Activated naive CD8-positive, alpha-beta T cell treated with anti-CD3 and anti-CD28 coated beads, Interleukin-2, amount 50 U/mL, for 24 hours (primary cell): Measurements from ENCODE around the gene PPM1L.

ENCODE experiments used
- ATAC-seq: fragments of 150-1000 bp; cut with Tn5 transposase; one replicate; pipeline ENCODE4 v1.10.0; 2021
- DNase-seq: peaks from one replicate; pipeline ENCODE4 v3.0.0; 2021
- H3K27ac Mint-ChIP-seq: one replicate; pipeline ENCODE4 v1.8.0; 2021; ENCODE audit warnings: mild to moderate bottlenecking, mixed read lengths
- H3K27me3 Mint-ChIP-seq: one replicate; pipeline ENCODE4 v1.8.0; 2021; ENCODE audit warnings: mixed read lengths
- H3K36me3 Mint-ChIP-seq: one replicate; pipeline ENCODE4 v1.8.0; 2021; ENCODE audit warnings: low read depth, mixed read lengths
- H3K4me1 Mint-ChIP-seq: one replicate; pipeline ENCODE4 v1.8.0; 2021; ENCODE audit warnings: mixed read lengths
- H3K4me3 Mint-ChIP-seq: one replicate; pipeline ENCODE4 v1.8.0; 2021; ENCODE audit warnings: mild to moderate bottlenecking, moderate library complexity, mixed read lengths
- H3K9me3 Mint-ChIP-seq: one replicate; pipeline ENCODE4 v1.8.0; 2021; ENCODE audit warnings: mixed read lengths

Gene PPM1L

DNA sequence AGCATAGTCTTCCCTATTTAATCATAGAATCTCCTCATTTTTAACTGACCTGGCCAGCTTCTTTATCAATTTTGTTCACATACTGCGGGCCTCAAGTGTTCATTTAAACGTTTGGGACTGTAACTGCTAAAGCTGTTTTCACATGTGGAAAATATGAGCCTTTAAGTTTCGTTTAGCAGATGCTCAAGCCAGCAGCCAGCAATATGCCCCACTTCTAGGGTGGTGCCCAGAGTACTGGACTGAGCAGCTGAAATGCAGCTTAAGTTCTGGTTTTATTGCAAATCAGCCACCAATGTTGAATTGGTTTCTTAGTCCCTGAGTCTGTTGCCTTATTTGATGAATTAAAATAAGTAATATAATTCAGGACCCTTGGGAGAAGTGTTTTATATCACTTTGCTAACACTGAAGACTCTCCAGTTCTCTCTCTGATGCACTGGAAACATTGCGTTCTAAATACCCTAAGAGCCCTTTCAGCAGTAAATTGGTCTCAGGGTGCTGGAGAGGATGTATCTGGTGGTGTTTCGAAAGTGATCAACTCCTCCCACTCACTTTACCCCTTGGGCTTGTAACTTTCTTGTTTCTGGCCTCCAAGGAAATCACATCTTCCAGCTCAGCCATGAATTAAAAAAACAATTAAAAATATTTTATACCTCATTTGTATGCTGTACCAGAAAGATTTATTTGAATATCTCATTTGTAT lies 287.5 kb downstream of the PPM1L start:
- peaks cover 1% of the 10 kb centered on the region for H3K36me3 Mint-ChIP-seq
- DNase-seq (no peak), ATAC-seq (no peak)
- H3K4me1 Mint-ChIP-seq = no peaks in the 10 kb centered on the region
- no peaks in the 10 kb centered on the region for H3K27me3 Mint-ChIP-seq
- H3K4me3 Mint-ChIP-seq = no peak overlapping the region
- no peak overlapping the region for H3K27ac Mint-ChIP-seq
- H3K9me3 Mint-ChIP-seq = peaks cover 14% of the 10 kb centered on the region

DNA sequence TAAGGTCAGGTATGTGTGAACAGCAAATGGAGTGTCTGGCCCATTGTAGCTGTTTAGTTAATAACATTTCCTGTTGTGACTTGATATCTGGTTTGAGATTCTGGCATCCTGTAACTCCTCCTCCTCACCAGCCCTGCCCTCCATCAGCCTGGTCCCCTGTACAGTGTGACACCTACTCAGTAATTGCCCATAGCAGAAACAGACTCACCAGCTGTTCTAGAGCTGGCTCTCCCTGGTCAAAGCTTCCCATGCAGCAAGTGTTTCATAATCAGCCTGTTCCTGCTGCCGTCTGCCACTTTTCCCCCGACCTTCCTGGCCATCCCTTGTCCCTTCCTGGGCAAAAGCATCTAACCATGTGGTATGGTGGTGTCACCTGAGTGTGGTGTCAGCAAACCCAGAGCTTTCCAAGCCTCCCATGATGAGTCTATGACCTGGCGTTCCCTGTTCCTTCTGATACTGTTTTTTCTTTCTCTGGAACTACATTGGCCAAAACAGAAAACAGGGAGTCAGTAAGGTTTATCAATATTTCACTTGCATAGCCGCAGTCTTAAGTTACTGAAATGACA lies 293.7 kb downstream of the PPM1L start:
- Mint-ChIP-seq H3K27ac (peak overlapping the region; percentile 47), H3K4me1 (peaks cover 23% of the 10 kb centered on the region), H3K9me3 (peaks cover 11% of the 10 kb centered on the region), H3K27me3 (no peaks in the 10 kb centered on the region), H3K4me3 (no peak overlapping the region), H3K36me3 (peaks cover 1% of the 10 kb centered on the region)
- ATAC-seq (no peak), DNase-seq (no peak)

DNA sequence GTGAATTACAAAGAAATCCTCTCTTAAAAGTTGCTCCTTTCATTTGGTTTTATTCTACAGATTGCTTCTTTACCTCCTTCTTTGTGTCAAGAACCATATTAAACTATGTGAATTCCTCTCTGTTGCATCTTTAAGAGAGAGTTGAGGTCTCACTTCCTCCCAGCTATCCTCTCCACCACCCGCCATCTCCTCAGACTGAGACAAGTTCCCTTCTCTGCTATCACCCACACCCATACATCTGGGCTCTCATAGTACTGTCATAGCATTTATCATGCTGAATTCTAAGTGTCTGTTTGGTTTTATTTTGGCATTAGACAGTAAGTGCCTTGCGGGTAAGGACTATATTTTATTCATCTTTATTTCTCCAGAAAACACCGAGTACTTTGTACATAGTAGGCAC lies 294.9 kb downstream of the PPM1L start:
- Mint-ChIP-seq H3K27ac (no peak overlapping the region), H3K4me1 (peaks cover 28% of the 10 kb centered on the region), H3K4me3 (no peak overlapping the region), H3K9me3 (peaks cover 4% of the 10 kb centered on the region), H3K27me3 (no peaks in the 10 kb centered on the region), H3K36me3 (no peaks in the 10 kb centered on the region)
- ATAC-seq (no peak), DNase-seq (no peak)

DNA sequence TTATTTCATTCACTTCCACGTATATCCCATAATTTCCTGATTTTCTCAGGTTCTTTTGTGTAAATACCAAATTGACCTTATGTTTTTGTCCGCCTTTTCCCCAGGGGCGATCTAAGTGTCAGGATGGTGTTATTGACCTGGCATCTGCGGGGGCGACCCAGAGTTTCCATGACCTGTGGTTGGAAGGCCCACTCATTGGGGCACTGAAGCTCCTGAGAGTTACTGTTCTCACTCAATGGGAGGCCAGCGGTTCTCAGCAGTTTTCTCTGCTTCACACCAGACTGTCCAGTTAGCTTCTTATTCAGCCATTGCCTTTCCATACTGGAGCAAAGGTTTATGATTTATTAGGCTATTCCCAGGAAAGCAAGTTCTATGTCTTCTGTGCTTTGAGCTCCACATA lies 295.8 kb downstream of the PPM1L start:
- peaks cover 4% of the 10 kb centered on the region for H3K9me3 Mint-ChIP-seq
- DNase-seq (peak; percentile 15), ATAC-seq (peak; percentile 75)
- peaks cover 28% of the 10 kb centered on the region for H3K4me1 Mint-ChIP-seq
- H3K27ac Mint-ChIP-seq = no peak overlapping the region
- H3K4me3 Mint-ChIP-seq = no peak overlapping the region
- H3K36me3 Mint-ChIP-seq = no peaks in the 10 kb centered on the region
- H3K27me3 Mint-ChIP-seq = no peaks in the 10 kb centered on the region

DNA sequence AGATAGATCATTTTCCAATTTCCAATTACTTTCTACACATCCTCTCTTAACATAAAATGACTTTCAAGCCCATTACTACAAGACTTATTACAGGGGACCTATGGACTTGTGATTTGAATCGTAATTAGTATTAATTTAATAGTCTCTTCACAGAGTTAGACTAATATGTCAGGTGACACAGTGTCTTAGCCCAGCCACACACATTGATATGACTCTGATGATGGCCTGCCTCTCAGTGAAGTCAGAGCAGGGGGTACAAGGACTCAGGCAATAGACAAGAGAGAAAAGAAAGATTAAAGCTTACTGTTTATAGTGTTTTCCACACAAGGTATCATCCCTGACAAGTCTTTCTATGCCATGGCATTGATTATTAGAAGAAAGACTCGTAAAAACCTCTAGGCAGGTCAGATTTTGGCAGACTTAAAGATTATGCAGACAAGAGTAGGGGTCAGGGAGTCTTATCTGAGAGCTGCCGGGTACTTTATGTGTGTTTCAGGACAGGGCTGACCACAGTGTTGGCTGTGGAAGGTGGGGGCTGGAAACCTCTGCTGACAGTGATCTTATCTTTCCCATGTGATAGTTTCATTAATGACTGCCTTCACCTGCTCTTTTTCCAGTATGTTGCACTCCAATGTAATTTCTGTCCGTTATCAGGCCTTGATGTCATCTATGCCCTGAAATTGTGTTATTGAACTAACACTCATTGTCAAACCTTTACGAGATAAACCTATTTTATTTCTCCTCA lies 299.0 kb downstream of the PPM1L start:
- no peaks in the 10 kb centered on the region for H3K9me3 Mint-ChIP-seq
- no peak for DNase-seq
- no peaks in the 10 kb centered on the region for H3K36me3 Mint-ChIP-seq
- peak; percentile 33 for ATAC-seq
- H3K27ac Mint-ChIP-seq = no peak overlapping the region
- H3K4me1 Mint-ChIP-seq = peaks cover 21% of the 10 kb centered on the region
- H3K4me3 Mint-ChIP-seq = no peak overlapping the region
- no peaks in the 10 kb centered on the region for H3K27me3 Mint-ChIP-seq

DNA sequence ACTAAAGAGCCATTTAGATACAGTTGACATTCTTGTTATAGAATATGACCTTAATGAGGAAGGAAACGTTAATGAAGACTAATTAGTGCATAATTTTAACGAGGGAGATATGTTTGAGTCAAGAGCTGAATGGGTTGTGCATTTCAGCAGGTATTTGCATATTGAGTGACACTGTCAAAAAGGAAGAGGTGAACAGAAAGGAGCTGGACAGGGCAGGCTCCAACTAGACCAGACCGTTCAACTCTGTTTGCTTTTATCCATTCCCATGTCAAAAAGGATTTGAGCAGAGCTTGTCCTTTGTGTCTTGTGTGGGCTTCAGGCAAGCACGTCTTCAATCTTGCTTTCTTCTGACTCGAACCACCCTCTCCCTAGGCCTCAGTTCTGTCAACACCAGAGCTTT lies 308.4 kb downstream of the PPM1L start:
- Mint-ChIP-seq H3K4me3 (no peak overlapping the region), H3K27ac (no peak overlapping the region), H3K36me3 (peaks cover 2% of the 10 kb centered on the region), H3K4me1 (peaks cover 21% of the 10 kb centered on the region), H3K9me3 (no peaks in the 10 kb centered on the region), H3K27me3 (no peaks in the 10 kb centered on the region)
- ATAC-seq (no peak), DNase-seq (no peak)

DNA sequence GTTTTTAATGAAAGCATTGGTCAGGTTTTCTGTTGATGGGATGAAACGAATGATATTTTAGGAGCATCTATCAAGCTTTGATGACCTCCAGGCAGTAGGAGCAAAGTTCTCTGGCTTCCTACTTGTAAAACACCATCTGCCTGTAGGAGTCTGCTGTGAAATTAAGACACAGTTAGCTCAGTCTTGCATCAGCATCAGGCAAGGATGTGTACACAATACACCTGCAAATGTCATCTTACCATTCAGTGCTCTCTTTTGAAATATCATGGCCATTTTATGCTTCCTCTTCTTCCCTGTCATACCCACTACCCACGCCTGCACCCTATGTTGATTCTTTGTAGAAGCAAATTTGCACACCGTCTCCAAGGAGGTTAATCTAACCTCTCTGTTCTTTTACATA lies 310.9 kb downstream of the PPM1L start:
- no peaks in the 10 kb centered on the region for H3K27me3 Mint-ChIP-seq
- H3K36me3 Mint-ChIP-seq = peaks cover 2% of the 10 kb centered on the region
- no peak for DNase-seq
- no peak overlapping the region for H3K27ac Mint-ChIP-seq
- no peak for ATAC-seq
- peaks cover 35% of the 10 kb centered on the region for H3K4me1 Mint-ChIP-seq
- no peaks in the 10 kb centered on the region for H3K9me3 Mint-ChIP-seq
- no peak overlapping the region for H3K4me3 Mint-ChIP-seq

DNA sequence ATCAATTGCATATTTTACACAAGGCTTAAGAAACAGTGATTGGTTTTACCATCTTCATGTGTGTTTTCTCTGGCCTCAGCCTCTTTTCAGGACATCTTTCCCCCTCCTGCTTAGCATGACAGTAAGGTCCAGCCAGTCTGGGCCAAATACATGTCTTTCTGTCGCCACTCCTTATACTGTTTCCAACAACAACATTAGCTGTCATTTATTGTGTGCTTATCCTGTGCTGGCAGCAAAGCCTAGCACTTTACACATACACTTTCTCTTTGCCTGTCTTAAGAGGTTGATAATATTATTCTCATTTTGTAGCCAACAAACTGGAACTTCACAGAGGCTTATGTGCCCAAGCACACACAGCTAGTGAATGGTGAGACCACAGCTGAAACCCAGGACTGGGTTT lies 311.3 kb downstream of the PPM1L start:
- no peak overlapping the region for H3K27ac Mint-ChIP-seq
- H3K36me3 Mint-ChIP-seq = peaks cover 2% of the 10 kb centered on the region
- H3K27me3 Mint-ChIP-seq = no peaks in the 10 kb centered on the region
- no peak for DNase-seq
- no peak for ATAC-seq
- H3K4me1 Mint-ChIP-seq = peaks cover 37% of the 10 kb centered on the region
- no peaks in the 10 kb centered on the region for H3K9me3 Mint-ChIP-seq
- no peak overlapping the region for H3K4me3 Mint-ChIP-seq

DNA sequence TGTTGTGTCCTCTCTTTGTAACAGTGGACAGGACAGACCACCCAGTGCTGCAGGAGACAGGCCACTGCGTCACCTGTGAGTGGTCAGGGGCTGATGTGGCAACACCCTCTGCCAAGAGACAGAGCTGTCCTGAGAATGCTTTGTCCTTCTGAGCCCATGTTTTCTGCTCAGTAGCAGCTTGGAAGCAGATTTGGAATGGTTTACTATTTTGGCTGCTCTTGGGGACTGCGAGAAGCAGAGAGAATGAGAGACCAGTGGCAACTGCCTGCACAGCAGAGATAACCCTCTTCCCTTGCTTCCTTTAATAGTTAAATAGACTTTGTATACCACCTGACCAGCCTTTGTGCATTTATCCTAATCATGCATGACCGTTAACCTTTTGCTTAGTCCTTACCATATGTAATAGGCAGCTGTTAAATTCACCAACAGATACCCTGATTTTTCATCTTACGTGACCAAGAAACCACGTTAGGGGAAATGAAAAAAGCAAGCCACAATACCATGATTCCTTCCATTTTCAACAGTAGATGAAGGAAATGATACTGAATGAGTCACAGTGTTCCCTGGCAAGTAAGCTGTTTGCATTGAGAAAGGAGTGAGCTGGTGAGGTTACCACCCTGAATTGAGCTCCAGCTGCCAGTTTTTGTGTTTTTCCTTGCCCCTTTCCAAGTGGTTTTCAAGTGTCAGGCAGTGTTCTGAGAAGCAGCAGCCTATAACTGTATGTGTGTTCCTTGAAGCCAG lies 313.6 kb downstream of the PPM1L start:
- no peak overlapping the region for H3K4me3 Mint-ChIP-seq
- no peaks in the 10 kb centered on the region for H3K9me3 Mint-ChIP-seq
- DNase-seq (no peak), ATAC-seq (peak; percentile 79)
- H3K36me3 Mint-ChIP-seq = peaks cover 2% of the 10 kb centered on the region
- no peak overlapping the region for H3K27ac Mint-ChIP-seq
- H3K27me3 Mint-ChIP-seq = no peaks in the 10 kb centered on the region
- H3K4me1 Mint-ChIP-seq = peaks cover 45% of the 10 kb centered on the region

DNA sequence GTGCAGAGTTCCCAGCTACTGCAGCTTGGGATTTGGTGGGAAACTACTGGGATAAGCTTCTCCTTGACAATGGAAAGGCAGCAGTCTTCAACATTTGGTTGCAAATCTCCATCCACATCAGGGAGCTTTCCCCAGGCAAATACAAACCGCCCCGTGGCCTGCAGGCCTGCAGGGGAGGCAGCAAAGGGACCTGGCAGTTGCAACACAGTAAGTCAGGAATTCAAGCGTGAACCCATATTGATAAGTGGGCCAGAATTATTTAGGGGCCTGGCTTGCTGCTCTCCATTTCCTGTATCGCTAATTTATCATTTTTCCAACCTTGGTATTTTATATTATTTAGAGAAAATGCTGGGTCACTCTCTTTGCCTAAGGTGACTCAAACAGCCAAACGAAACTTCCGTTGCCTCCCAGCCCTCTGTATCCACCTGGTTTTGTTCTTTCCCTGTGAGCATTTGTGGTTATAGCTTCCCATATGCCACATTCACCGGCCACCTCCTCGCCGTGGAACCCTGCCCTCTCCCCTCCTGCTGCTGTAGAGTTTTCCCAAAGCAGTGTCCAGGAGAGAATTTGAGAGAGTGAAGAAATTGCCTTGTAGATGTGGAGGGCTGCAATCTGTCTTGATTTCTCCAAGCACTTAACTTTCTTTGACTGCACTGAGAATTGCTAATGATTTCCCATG lies 314.4 kb downstream of the PPM1L start:
- Mint-ChIP-seq H3K27ac (peak overlapping the region; percentile 20), H3K4me3 (no peak overlapping the region), H3K9me3 (no peaks in the 10 kb centered on the region), H3K4me1 (peaks cover 45% of the 10 kb centered on the region), H3K27me3 (no peaks in the 10 kb centered on the region), H3K36me3 (peaks cover 2% of the 10 kb centered on the region)
- DNase-seq (no peak), ATAC-seq (no peak)

DNA sequence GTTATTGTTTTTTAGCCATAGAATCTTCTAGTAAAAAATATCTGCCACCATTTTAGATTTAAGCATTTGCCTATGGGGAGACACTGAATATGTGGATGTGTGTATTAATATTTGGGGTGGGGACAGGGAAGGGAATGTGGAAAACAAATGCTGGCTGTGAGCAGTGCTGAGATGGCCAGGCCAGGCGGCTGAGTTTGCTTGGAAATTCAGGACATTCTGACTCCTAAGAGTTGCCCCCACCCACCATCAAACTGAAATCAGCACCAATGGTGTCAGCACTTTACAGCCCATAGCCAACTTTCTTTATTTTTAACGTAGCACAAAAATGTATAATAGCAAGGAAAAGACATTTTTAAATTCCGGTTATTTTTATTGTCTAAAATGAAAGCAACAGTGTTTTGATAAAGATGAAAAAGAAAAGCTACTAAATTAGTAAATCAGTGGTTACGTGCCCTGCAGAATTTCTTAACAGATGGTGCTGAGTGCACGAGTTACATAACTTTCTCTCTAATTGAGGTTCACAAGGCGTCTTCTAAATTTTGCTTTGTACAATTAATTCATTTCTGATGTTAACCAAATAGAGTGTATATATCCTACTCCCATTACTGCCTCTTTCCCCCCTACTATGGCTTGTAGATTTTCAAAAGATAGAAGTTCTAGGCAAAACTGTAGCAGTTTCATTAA lies 315.1 kb downstream of the PPM1L start:
- H3K27me3 Mint-ChIP-seq = no peaks in the 10 kb centered on the region
- H3K9me3 Mint-ChIP-seq = no peaks in the 10 kb centered on the region
- no peak for DNase-seq
- no peak overlapping the region for H3K4me3 Mint-ChIP-seq
- H3K36me3 Mint-ChIP-seq = peaks cover 2% of the 10 kb centered on the region
- no peak for ATAC-seq
- H3K27ac Mint-ChIP-seq = no peak overlapping the region
- peaks cover 45% of the 10 kb centered on the region for H3K4me1 Mint-ChIP-seq

DNA sequence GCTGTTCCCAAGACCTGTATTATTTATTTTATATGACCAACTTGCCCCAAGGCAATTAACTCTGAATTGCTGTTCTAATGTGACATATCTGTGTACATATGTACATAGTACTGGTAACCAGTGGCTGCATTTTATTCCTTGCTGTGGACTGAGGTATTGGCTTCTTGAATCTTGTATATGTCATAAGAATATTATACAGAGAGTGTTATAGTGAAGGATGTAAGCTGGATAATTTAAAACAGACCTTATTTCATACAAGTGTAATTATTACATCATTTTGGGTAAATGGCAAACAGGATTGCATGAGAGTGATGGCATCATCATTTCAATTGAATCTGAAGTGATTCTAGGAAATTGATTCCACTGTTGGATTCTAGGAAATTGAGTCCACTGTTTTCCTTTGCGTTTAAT lies 316.2 kb downstream of the PPM1L start:
- H3K27me3 Mint-ChIP-seq = no peaks in the 10 kb centered on the region
- H3K9me3 Mint-ChIP-seq = no peaks in the 10 kb centered on the region
- peaks cover 1% of the 10 kb centered on the region for H3K36me3 Mint-ChIP-seq
- DNase-seq = no peak
- H3K4me1 Mint-ChIP-seq = peaks cover 44% of the 10 kb centered on the region
- ATAC-seq = no peak
- H3K27ac Mint-ChIP-seq = peak overlapping the region; percentile 53
- no peak overlapping the region for H3K4me3 Mint-ChIP-seq

DNA sequence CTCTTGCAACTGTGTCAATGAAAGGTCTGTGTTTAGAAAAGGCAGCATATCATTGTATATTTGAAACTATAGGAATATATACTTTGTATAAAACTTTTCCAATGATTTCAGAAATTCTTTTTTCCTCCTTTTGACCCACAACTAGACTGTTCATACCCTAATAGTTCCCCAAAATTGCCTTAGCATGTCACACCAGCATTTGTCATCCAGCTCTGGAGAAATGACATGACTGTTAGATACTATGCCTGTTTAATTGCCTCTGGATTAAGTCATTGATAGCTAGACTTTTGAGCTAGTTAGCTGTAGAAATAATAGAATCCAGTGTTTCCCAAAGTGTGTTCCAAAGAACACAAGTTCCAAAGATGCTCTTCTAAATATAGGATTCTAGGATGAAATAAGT lies 316.7 kb downstream of the PPM1L start:
- peaks cover 43% of the 10 kb centered on the region for H3K4me1 Mint-ChIP-seq
- H3K27me3 Mint-ChIP-seq = no peaks in the 10 kb centered on the region
- no peaks in the 10 kb centered on the region for H3K36me3 Mint-ChIP-seq
- no peak overlapping the region for H3K4me3 Mint-ChIP-seq
- ATAC-seq (no peak), DNase-seq (no peak)
- no peaks in the 10 kb centered on the region for H3K9me3 Mint-ChIP-seq
- peak overlapping the region; percentile 53 for H3K27ac Mint-ChIP-seq

DNA sequence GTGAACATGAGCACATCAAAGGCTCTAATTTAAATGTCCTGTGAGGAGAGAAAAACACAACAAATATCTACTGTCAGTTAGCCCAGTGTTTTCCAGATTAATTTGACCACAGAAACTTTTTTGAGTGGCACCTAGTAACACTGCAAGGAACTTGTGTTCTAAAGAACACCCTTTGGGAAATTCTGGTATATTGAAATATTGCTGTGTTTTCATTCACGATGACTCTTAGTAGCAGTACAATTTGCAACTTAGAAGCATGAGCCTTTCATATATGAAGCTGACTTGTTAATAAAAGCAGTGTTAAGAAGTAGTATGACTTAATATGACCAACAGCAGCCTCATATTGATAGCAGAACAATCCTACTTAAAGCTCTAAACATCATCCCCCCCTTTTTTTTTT lies 317.1 kb downstream of the PPM1L start:
- Mint-ChIP-seq H3K36me3 (no peaks in the 10 kb centered on the region), H3K27me3 (no peaks in the 10 kb centered on the region), H3K4me3 (no peak overlapping the region)

More for the DNA sequence above, 317.1 kb downstream of the PPM1L start:
- DNase-seq = no peak
- H3K4me1 Mint-ChIP-seq = peaks cover 45% of the 10 kb centered on the region
- no peaks in the 10 kb centered on the region for H3K9me3 Mint-ChIP-seq
- peak overlapping the region; percentile 53 for H3K27ac Mint-ChIP-seq
- no peak for ATAC-seq
